ENCODE measurements around the gene CNTLN. TPM values are rescaled to one million over a fixed set of nuclear protein-coding genes. Genes with fewer than 3 reads are reported as not detected.
"Not testable (repeated sequence)": the region's sequence is repeated elsewhere in the genome, so short reads cannot be mapped to it uniquely, and the experiment has no call there.

Gene CNTLN
- total RNA-seq, 2 donors from 2014 or later: 1.6 to 2.0 TPM

- DNase-seq (no peak), ATAC-seq (no peak)
- intact Hi-C loops (cut with DNase I, micrococcal nuclease): no loop called here
Measured at GRCh38 chr9:17165764-17166163, 30.9 kb downstream of the CNTLN start.

GRCh38 chr9:17166346-17166745, 31.5 kb downstream of the CNTLN start:
- DNase-seq (no peak), ATAC-seq (no peak)
- intact Hi-C loops (cut with DNase I, micrococcal nuclease): no loop called here

GRCh38 chr9:17171309-17172094, 36.7 kb downstream of the CNTLN start:
- ATAC-seq (no peak), DNase-seq (no peak)
- intact Hi-C loops (cut with DNase I, micrococcal nuclease): no loop called here

- DNase-seq; ATAC-seq; intact Hi-C loops (cut with DNase I, micrococcal nuclease): not testable (repeated sequence)
Measured at GRCh38 chr9:17177496-17177895, 42.7 kb downstream of the CNTLN start.

- DNase-seq (no peak), ATAC-seq (no peak)
- intact Hi-C loops (cut with DNase I, micrococcal nuclease): no loop called here
Measured at GRCh38 chr9:17185481-17186029, 50.7 kb downstream of the CNTLN start.

GRCh38 chr9:17191082-17191481, 56.2 kb downstream of the CNTLN start:
- intact Hi-C loops (cut with DNase I, micrococcal nuclease): no loop called here
- DNase-seq (no peak), ATAC-seq (no peak)

- ATAC-seq (no peak), DNase-seq (no peak)
Measured at GRCh38 chr9:17204611-17205152, 69.8 kb downstream of the CNTLN start.

GRCh38 chr9:17216011-17216410, 81.2 kb downstream of the CNTLN start:
- no peak for DNase-seq
- intact Hi-C loops (cut with DNase I, micrococcal nuclease): no loop called here
- ATAC-seq: no peak

More at GRCh38 chr9:17204611-17205152, 69.8 kb downstream of the CNTLN start:
- intact Hi-C loops (cut with DNase I, micrococcal nuclease): no loop called here

- ATAC-seq (no peak), DNase-seq (no peak)
- intact Hi-C loops (cut with DNase I, micrococcal nuclease): no loop called here
Measured at GRCh38 chr9:17216646-17217045, 81.8 kb downstream of the CNTLN start.

- intact Hi-C loops (cut with DNase I, micrococcal nuclease): no loop called here
- ATAC-seq (no peak), DNase-seq (no peak)
Measured at GRCh38 chr9:17217272-17217671, 82.4 kb downstream of the CNTLN start.

- ATAC-seq: no peak
- intact Hi-C loops (cut with DNase I, micrococcal nuclease): no loop called here
- no peak for DNase-seq
Measured at GRCh38 chr9:17219261-17219660, 84.4 kb downstream of the CNTLN start.

GRCh38 chr9:17222932-17223331, 88.1 kb downstream of the CNTLN start:
- ATAC-seq (no peak), DNase-seq (no peak)
- intact Hi-C loops (cut with DNase I, micrococcal nuclease): no loop called here

- intact Hi-C loops (cut with DNase I, micrococcal nuclease): no loop called here
- no peak for DNase-seq
- ATAC-seq: no peak
Measured at GRCh38 chr9:17225407-17225806, 90.6 kb downstream of the CNTLN start.

- intact Hi-C loops (cut with DNase I, micrococcal nuclease): no loop called here
- ATAC-seq: no peak
- no peak for DNase-seq
Measured at GRCh38 chr9:17229945-17230560, 95.2 kb downstream of the CNTLN start.

GRCh38 chr9:17230646-17231045, 95.8 kb downstream of the CNTLN start:
- intact Hi-C loops (cut with DNase I, micrococcal nuclease): no loop called here
- no peak for ATAC-seq
- DNase-seq: no peak

- DNase-seq (no peak), ATAC-seq (no peak)
- intact Hi-C loops (cut with DNase I, micrococcal nuclease): no loop called here
Measured at GRCh38 chr9:17236147-17236546, 101.3 kb downstream of the CNTLN start.

- no peak for DNase-seq
- no peak for ATAC-seq
- intact Hi-C loops (cut with DNase I, micrococcal nuclease): no loop called here
Measured at GRCh38 chr9:17246770-17247169, 111.9 kb downstream of the CNTLN start.

GRCh38 chr9:17251100-17251499, 116.3 kb downstream of the CNTLN start:
- DNase-seq: no peak
- ATAC-seq: no peak
- intact Hi-C loops (cut with DNase I, micrococcal nuclease): no loop called here

GRCh38 chr9:17268531-17269188, 133.8 kb downstream of the CNTLN start:
- peak in 1 of 2 donors; percentile 12 for DNase-seq
- intact Hi-C loops (cut with DNase I, micrococcal nuclease); ATAC-seq: not testable (repeated sequence)
